ENCODE results near the gene STK32B. TPM values are rescaled to one million over a fixed set of nuclear protein-coding genes. Genes with fewer than 3 reads are reported as not detected.

STK32B gene
- total and polyA plus RNA-seq, 12 donors = 0.12 to 0.68 (median 0.34) TPM

DNA sequence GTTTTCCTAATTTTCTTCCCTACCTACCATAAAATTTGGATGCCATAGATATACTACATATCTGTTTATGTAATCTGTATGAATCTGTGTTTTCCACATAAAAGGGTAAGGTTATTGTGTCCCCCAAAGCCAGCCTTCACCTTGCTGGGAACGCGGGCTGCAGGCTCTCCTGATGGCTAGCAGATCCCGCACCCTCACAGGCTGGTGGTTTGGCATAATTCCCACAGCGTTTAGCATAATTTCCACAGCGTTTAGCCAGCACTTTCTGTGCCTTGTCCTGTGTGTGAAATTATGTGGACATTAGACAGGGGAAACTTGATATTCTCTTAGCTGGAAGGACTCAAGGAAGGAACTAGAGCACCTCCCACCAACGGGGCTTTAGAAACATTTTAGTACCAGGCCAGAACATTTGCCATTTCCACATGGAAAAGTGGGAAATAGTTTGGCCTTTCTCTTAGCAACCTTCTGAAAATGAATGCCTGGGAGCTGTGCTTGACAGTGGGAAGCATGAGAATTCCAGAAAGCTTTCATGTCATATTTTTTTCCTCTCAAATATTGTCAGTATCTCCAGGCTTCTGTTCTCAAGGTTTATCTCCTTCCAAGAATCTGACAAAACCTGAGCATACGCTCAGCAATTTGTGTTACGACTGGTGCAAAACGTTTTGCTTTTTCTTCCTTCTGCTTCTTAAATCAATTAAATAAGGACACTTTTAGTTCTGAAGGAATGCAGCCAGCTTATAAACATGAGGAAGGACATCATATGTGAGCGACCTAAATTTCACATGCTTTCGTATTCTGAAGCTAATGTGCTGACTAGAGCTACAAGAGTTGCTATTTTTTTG, 67.9 kb downstream of the STK32B start:
- TF ChIP-seq, protein P1, sequence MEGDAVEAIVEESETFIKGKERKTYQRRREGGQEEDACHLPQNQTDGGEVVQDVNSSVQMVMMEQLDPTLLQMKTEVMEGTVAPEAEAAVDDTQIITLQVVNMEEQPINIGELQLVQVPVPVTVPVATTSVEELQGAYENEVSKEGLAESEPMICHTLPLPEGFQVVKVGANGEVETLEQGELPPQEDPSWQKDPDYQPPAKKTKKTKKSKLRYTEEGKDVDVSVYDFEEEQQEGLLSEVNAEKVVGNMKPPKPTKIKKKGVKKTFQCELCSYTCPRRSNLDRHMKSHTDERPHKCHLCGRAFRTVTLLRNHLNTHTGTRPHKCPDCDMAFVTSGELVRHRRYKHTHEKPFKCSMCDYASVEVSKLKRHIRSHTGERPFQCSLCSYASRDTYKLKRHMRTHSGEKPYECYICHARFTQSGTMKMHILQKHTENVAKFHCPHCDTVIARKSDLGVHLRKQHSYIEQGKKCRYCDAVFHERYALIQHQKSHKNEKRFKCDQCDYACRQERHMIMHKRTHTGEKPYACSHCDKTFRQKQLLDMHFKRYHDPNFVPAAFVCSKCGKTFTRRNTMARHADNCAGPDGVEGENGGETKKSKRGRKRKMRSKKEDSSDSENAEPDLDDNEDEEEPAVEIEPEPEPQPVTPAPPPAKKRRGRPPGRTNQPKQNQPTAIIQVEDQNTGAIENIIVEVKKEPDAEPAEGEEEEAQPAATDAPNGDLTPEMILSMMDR (IDR thresholded peaks at IDR 0.05) = no peak
- DNase-seq (no peak), ATAC-seq (no peak)
- H3K27me3 ChIP-seq = peaks cover 0 to 2% (median 0%) of the 10 kb centered on the region in 7 donors
- no peak overlapping the region for H3K27ac ChIP-seq
- 71 to 73% methylated on average over 11 of the region's 11 CpGs for WGBS, 2 donors
- peaks cover 0 to 6% (median 0%) of the 10 kb centered on the region in 11 donors for H3K9me3 ChIP-seq
- H3K36me3 ChIP-seq = no peaks in the 10 kb centered on the region
- intact Hi-C loops (cut with DNase I) = no loop called here
- no peak overlapping the region for H3K4me3 ChIP-seq
- H3K4me1 ChIP-seq = no peaks in the 10 kb centered on the region

DNA sequence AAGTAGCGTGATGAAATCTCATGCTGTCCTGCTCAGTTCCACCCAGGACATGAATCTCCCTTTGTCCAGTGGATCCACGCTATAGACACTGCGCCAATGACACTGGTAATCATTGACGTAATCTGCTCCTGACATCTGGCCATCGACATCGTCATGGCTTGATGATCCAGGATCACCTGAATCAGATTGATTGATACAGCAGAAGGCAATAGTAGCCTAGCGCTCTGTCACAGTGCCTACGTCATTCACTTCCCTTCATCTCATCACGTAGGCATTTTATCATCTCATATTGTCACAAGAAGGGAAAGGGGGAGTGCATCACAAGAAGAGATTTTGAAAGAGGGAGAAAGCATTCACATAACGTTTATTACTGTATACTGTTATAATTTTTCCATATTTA, 68.8 kb downstream of the STK32B start:
- no peak overlapping the region for H3K4me3 ChIP-seq
- TF ChIP-seq, protein P1 (IDR thresholded peaks at IDR 0.05) = no peak
- H3K27ac ChIP-seq = no peak overlapping the region
- ATAC-seq (no peak), DNase-seq (no peak)
- intact Hi-C loops (cut with DNase I) = no loop called here
- no peaks in the 10 kb centered on the region for H3K36me3 ChIP-seq
- 82 to 86% methylated on average over 10 of the region's 10 CpGs for WGBS, 2 donors
- peaks cover 0 to 11% (median 0%) of the 10 kb centered on the region in 7 donors for H3K27me3 ChIP-seq
- no peaks in the 10 kb centered on the region for H3K4me1 ChIP-seq
- H3K9me3 ChIP-seq = peaks cover 0 to 6% (median 0%) of the 10 kb centered on the region in 11 donors

DNA sequence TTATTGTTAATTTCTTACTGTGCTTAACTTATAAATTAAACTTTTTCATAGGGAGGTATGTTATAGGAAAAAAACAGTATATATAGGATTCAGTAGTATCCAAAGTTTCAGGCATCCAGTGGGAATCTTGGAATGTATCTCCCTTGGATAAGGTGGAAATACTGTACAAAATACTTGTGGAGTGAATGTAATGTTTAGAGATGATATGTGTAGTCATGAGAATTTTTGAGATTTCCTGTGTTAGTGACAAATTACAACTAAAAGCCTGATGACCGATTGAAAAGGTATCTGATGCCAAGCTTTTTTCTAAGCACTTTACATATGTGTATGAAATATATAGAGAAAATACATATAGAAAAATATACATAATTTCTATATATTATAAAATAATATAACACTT, 69.2 kb downstream of the STK32B start:
- H3K36me3 ChIP-seq = no peaks in the 10 kb centered on the region
- DNase-seq = no peak
- no peak for ATAC-seq
- no peak overlapping the region for H3K4me3 ChIP-seq
- H3K4me1 ChIP-seq = no peaks in the 10 kb centered on the region
- H3K9me3 ChIP-seq = peaks cover 0 to 6% (median 0%) of the 10 kb centered on the region in 11 donors
- H3K27ac ChIP-seq = no peak overlapping the region
- WGBS, 2 donors = 80 to 81% methylated on average over 1 of the region's 1 CpG
- H3K27me3 ChIP-seq = peaks cover 0 to 15% (median under 1%) of the 10 kb centered on the region in 7 donors
- intact Hi-C loops (cut with DNase I) = no loop called here
- TF ChIP-seq, protein P1 (IDR thresholded peaks at IDR 0.05) = no peak

DNA sequence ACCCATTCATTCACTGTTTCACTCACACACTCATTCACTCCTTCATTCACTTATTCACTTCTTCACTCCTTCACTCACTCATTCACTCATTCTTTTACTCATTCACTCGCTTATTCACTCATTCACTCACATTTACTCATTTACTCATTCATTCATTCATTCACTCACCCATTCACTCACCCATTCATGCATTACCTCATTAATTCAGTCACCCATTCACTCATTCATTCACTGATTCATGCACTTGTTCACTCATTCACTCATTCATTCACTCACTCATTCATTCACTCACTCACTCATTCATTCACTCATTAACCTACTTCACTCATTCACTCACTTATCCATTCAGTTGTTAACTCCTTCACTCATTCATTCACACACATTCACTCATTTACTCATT, 70.8 kb downstream of the STK32B start:
- Histone ChIP-seq H3K27ac (no peak overlapping the region), H3K36me3 (no peaks in the 10 kb centered on the region), H3K9me3 (peaks cover 0 to 3% (median 0%) of the 10 kb centered on the region in 11 donors), H3K27me3 (peaks cover 0 to 19% (median 7%) of the 10 kb centered on the region in 7 donors), H3K4me1 (no peaks in the 10 kb centered on the region), H3K4me3 (no peak overlapping the region)
- intact Hi-C loops (cut with DNase I) = no loop called here
- ATAC-seq = no peak
- DNase-seq = no peak
- TF ChIP-seq, protein P1 (IDR thresholded peaks at IDR 0.05) = no peak
- 94 to 97% methylated on average over 1 of the region's 1 CpG for WGBS, 2 donors

All from heart right ventricle (tissue), 16 donors.